Endometrial microvascular endothelial cells (primary cell): ENCODE measurements around the gene BABAM2. TPM values are rescaled to one million over a fixed set of nuclear protein-coding genes. Genes with fewer than 3 reads are reported as not detected.

ENCODE experiments used
- in situ Hi-C: cut with HindIII; loops from 2 replicates; pipeline ENCODE4 v1.10.0; 2017; ENCODE audit warnings: low sequenced_read_pairs, low pct_unique_long_range_greater_than_20kb; ENCODE audit errors: inconsistent ontology term
- total RNA-seq: library from RNA; depleted of rRNA; stranded (reverse); fragments of >200 nt; gene quantifications from one replicate; pipeline ENCODE4 v1.2.3, GENCODE V29; 2015; ENCODE audit errors: inconsistent ontology term

Gene BABAM2
- total RNA-seq, 1 donor from 2014 or later: 24.8 TPM

GRCh38 chr2:28271231-28271918 is 380.8 kb downstream of the BABAM2 start:
- in situ Hi-C loops: no loop called here

- in situ Hi-C loops: no loop called here
These were observed 381.4 kb downstream of the BABAM2 start for GRCh38 chr2:28271919-28272250.

GRCh38 chr2:28273751-28274150 is 383.2 kb downstream of the BABAM2 start:
- in situ Hi-C loops: no loop called here

GRCh38 chr2:28274911-28275685 is 384.6 kb downstream of the BABAM2 start:
- in situ Hi-C loops: no loop called here

- in situ Hi-C loops: no loop called here
These were observed 385.6 kb downstream of the BABAM2 start for GRCh38 chr2:28276076-28276618.

GRCh38 chr2:28276807-28277206 is 386.3 kb downstream of the BABAM2 start:
- in situ Hi-C loops: no loop called here

DNA sequence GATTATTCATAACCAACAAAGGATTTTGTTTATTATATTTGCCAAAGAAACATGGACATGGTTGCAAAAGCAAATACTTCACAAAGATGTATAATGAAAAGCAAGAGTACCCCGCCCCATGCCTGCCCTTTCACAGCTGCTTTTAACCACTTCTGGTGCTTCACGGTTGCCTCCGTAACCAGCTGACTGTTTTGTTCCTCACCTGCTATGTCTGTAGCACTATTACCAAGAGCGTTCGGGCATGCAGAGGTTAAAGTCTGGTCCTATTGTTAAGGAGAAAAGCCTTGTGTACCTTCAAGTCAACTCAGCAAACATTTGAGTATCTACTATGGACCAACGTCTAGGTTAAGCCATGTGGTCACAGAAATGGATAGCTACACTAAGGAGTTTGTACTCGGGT is 386.9 kb downstream of the BABAM2 start:
- in situ Hi-C loops: no loop called here

GRCh38 chr2:28279371-28279770 is 388.8 kb downstream of the BABAM2 start:
- in situ Hi-C loops: no loop called here

- in situ Hi-C loops: no loop called here
These were observed 390.1 kb downstream of the BABAM2 start for GRCh38 chr2:28280619-28281018.

DNA sequence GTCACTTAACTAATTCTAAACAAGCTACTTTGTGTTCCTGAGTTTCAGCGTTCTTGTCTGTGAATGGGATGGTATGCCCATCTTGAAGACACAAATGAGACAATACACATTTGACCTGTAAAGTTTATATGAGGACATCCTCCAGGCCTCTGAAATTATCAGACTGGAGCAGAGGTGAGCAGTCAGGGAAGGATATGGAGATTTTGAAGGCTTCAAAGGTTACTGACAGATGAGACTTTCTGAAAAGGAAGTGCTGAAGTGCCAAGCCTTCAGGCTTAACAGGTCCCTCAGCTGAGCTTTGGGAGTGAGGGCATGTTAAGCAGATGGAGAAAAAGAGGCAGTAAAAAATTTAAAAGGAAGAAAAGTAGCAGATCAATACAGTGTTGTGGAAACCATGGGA is 391.2 kb downstream of the BABAM2 start:
- in situ Hi-C loops: no loop called here

GRCh38 chr2:28282248-28282647 is 391.7 kb downstream of the BABAM2 start:
- in situ Hi-C loops: no loop called here

DNA sequence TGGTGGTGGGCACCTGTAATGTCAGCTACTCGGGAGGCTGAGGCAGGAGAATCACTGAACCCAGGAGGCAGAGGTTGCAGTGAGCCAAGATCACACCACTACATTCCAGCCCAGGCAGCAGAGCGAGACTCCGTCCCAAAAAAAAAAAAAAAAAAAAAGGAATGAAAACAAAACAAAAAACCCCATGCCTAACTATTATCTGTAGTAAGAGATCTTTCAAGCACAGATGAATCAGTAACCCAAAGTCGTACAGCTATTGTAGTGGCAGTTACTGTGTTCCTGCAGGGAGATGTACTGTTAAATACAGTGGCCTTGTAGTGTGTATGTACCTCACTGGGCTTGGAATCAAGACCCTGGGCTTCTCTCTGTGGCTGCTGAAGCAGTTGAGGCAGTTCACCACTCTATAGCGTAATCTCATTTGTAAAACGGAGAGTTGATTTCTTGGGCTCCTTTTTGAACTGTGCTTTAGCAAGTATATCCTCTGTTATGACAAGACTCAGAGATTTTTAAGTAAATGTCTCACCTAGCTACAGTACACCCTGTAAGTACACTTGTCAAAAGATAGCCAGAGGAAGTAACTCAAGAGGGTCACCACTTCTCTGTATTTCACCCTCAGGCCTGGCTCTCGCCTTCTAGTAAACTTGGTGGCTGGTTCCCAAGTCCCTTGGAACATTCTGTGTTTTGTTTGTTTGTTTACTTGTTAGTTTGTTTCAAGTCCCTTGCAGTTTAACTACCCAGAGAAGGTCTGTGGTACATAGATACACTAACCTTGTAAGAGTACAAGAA is 392.5 kb downstream of the BABAM2 start:
- in situ Hi-C loops: no loop called here

DNA sequence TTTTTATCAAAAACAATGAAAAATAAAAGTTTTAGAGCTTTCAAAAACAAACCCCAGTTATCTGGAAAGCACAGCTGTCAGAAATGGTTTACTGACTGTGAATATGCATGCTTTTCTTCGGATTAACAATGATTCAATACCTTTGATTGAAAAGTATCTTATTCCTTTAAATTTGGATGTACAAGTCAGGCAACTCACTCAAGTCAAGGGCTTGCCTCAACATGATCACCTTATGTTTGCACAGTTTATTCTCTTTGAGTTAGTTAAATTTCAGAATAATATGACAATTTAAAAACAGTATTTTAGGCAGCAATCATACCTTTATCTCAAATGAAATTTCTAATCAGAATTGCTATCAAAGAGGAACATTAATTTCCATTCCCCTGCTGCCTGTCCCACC is 393.3 kb downstream of the BABAM2 start:
- in situ Hi-C loops: no loop called here

- in situ Hi-C loops: no loop called here
These were observed 396.1 kb downstream of the BABAM2 start for GRCh38 chr2:28286678-28287077.

GRCh38 chr2:28287256-28287915 is 396.9 kb downstream of the BABAM2 start:
- in situ Hi-C loops: no loop called here

- in situ Hi-C loops: no loop called here
These were observed 398.1 kb downstream of the BABAM2 start for GRCh38 chr2:28288620-28289019.

GRCh38 chr2:28291811-28292440 is 401.4 kb downstream of the BABAM2 start:
- in situ Hi-C loops: no loop called here

DNA sequence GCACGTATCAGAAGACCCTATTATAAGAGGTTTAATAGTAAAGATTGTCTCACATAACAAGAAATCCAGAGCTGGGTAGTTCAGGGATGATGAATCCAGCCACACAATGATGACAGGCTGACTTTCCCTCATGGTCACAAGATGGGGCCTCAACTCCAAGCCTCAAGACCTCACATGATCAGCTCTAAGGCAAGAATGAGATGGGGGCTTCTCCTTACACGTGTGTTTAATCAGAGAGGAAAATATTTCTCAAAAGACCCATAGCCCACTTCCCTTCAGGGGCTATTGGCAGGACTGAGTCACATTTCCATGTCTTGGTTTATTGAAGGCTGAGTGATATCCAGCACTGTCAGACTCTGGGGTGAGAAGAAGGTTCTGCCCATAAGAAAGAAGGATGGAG is 402.0 kb downstream of the BABAM2 start:
- in situ Hi-C loops: no loop called here

DNA sequence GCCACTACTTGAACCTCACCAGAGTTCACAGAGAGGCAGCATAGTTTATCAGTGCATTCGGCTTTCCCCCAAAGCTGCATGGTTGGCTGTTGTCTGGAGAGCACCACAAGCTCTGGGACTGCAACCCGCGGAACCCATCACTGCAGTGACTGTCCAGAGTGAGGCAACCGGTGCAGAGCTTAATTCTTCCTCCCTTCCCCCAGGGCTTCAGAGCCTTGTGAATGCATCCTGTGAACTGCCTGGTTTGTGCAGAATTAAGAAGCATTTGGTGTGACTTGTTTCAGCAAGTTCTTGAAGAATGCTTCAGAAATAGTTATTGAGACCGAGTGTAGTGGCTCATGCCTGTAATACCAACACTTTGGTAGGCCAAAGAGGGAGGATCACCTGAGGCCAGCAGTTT is 402.9 kb downstream of the BABAM2 start:
- in situ Hi-C loops: no loop called here
